GM23248 (cell line): Measurements from ENCODE around the gene ITGB1BP1. TPM values are rescaled to one million over a fixed set of nuclear protein-coding genes. Genes with fewer than 3 reads are reported as not detected.

Experiments
- DNase-seq: peaks from one replicate; pipeline ENCODE4 v3.0.0-alpha.2; 2015
- H2AFZ ChIP-seq: fragments of 200-600 bp; sonication (generic); 2 replicates; pipeline ENCODE4 v1.6.1; 2016; ENCODE audit warnings: antibody characterized with exemption
- H3F3A ChIP-seq: fragments of 200-600 bp; sonication (generic); 2 replicates; pipeline ENCODE4 v1.6.1; 2016; ENCODE audit warnings: mild to moderate bottlenecking, antibody characterized with exemption, mixed run types; ENCODE audit not compliant: insufficient read depth
- H3K27ac ChIP-seq: fragments of 200-600 bp; sonication (generic); 2 replicates; pipeline ENCODE4 v1.5.1; 2016; ENCODE audit warnings: mild to moderate bottlenecking
- H3K27me3 ChIP-seq: fragments of 200-600 bp; sonication (generic); replicated peaks from 2 replicates; pipeline ENCODE4 v1.6.1; 2016; ENCODE audit warnings: mild to moderate bottlenecking; ENCODE audit not compliant: insufficient read depth
- H3K36me3 ChIP-seq: fragments of 200-600 bp; sonication (generic); 2 replicates; pipeline ENCODE4 v1.6.1; 2016; ENCODE audit warnings: low read depth, mild to moderate bottlenecking
- H3K4me1 ChIP-seq: fragments of 200-600 bp; sonication (generic); 2 replicates; pipeline ENCODE4 v1.6.1; 2016; ENCODE audit warnings: mild to moderate bottlenecking; ENCODE audit not compliant: insufficient read depth
- H3K4me2 ChIP-seq: fragments of 200-600 bp; sonication (generic); one replicate; pipeline ENCODE4 v1.6.1; 2016; ENCODE audit warnings: mild to moderate bottlenecking; ENCODE audit not compliant: unreplicated experiment
- H3K4me3 ChIP-seq: fragments of 200-600 bp; sonication (generic); 2 replicates; pipeline ENCODE4 v1.5.1; 2016; ENCODE audit warnings: mild to moderate bottlenecking
- H3K79me2 ChIP-seq: fragments of 200-600 bp; sonication (generic); 2 replicates; pipeline ENCODE4 v1.6.1; 2016; ENCODE audit warnings: mild to moderate bottlenecking; ENCODE audit not compliant: insufficient read depth
- H3K9ac ChIP-seq: fragments of 200-600 bp; sonication (generic); 2 replicates; pipeline ENCODE4 v1.6.1; 2016; ENCODE audit warnings: mild to moderate bottlenecking
- H3K9me2 ChIP-seq: fragments of 200-600 bp; sonication (generic); 2 replicates; pipeline ENCODE4 v1.6.1; 2016; ENCODE audit warnings: mixed run types, mild to moderate bottlenecking, moderate library complexity; ENCODE audit not compliant: insufficient read depth
- H3K9me3 ChIP-seq: fragments of 200-600 bp; sonication (generic); one replicate; pipeline ENCODE4 v1.6.1; 2017; ENCODE audit warnings: low read depth
- H4K20me1 ChIP-seq: fragments of 200-600 bp; sonication (generic); 2 replicates; pipeline ENCODE4 v1.6.0; 2016; ENCODE audit not compliant: insufficient read depth
- EZH2 ChIP-seq: fragments of 200-600 bp; sonication (generic); IDR thresholded peaks from 2 replicates; pipeline ENCODE4 v1.6.1; 2018; ENCODE audit warnings: antibody characterized with exemption, mild to moderate bottlenecking; ENCODE audit not compliant: insufficient read depth, poor library complexity, severe bottlenecking
- EZH2phosphoT487 ChIP-seq: fragments of 200-600 bp; sonication (generic); IDR thresholded peaks from 2 replicates; pipeline ENCODE4 v1.6.1; 2018; ENCODE audit warnings: antibody characterized with exemption, moderate library complexity, mild to moderate bottlenecking, low read depth; ENCODE audit not compliant: insufficient read depth
- WGBS, 2 experiments: methylation state at CpG; one replicate each; pipeline ENCODE4 v1.1.6; 2015 to 2017; ENCODE audit warnings: low lambda C conversion rate in 2 of 2, low coverage in 1 of 2; ENCODE audit errors: missing lambda C conversion rate in 2 of 2; 5-methylcytosine and 5-hydroxymethylcytosine counted together
- in situ Hi-C: fragments of 300-500 bp; cut with MboI; formaldehyde crosslinking; loops from 2 replicates; pipeline ENCODE4 v1.15.0; 2020
- polyA plus RNA-seq: library from polyadenylated mRNA; unstranded; fragments of >200 nt; fragmentation: Nextera tagmentation; extraction: Ambion mirVana; gene quantifications from 2 replicates; pipeline ENCODE4 v1.2.1, GENCODE V29; 2016
- total RNA-seq: library from RNA; depleted of rRNA; stranded (reverse); fragments of >200 nt; shearing (Covaris generic); gene quantifications from 2 replicates; pipeline ENCODE4 v1.2.3, GENCODE V29; 2014

Gene ITGB1BP1
- total and polyA plus RNA-seq, 2 experiments from 2014 or later, result 39.0 to 289 TPM

DNA sequence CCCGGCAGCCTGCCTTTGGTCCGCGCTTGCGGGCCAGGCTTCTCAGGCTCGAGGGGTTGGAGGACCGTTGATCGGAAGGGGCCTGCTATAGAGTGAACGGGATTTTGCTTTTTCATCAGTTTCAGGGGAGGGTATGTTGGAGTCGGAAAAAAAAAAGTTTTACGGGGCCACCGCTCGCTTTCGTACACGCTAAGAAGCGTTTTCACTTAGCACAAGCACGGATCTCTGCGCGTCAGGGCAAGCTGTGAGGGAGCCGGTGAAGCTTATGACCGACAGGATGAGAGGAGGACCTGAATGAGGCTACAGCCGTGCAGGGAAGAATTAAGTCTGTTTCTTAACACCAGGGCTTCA is 569 bp upstream of the ITGB1BP1 start:
- in situ Hi-C loops, result no loop called here
- peaks cover 21% of the 10 kb centered on the region for H3K4me1 ChIP-seq
- H3K36me3 ChIP-seq, result no peaks in the 10 kb centered on the region
- peak overlapping the region; percentile 96 for H3K9ac ChIP-seq
- peak overlapping the region; percentile 98 for H3K4me3 ChIP-seq
- no peaks in the 10 kb centered on the region for H3K9me3 ChIP-seq
- no peaks in the 10 kb centered on the region for H3K27me3 ChIP-seq
- H2AFZ ChIP-seq, result peak overlapping the region; percentile 96
- peak overlapping the region; percentile 93 for H3K4me2 ChIP-seq
- peak; percentile 70 for DNase-seq
- WGBS, 2 experiments, result 0 to 1% methylated on average over 21 of the region's 21 CpGs
- no peaks in the 10 kb centered on the region for H3K9me2 ChIP-seq
- peak overlapping the region; percentile 83 for H3K27ac ChIP-seq
- no peaks in the 10 kb centered on the region for H4K20me1 ChIP-seq
- no peak for TF ChIP-seq EZH2phosphoT487
- no peak for TF ChIP-seq EZH2
- peaks cover 5% of the 10 kb centered on the region; the same call in 1 of the 2 replicates for H3F3A ChIP-seq
- peaks cover 84% of the 10 kb centered on the region for H3K79me2 ChIP-seq

DNA sequence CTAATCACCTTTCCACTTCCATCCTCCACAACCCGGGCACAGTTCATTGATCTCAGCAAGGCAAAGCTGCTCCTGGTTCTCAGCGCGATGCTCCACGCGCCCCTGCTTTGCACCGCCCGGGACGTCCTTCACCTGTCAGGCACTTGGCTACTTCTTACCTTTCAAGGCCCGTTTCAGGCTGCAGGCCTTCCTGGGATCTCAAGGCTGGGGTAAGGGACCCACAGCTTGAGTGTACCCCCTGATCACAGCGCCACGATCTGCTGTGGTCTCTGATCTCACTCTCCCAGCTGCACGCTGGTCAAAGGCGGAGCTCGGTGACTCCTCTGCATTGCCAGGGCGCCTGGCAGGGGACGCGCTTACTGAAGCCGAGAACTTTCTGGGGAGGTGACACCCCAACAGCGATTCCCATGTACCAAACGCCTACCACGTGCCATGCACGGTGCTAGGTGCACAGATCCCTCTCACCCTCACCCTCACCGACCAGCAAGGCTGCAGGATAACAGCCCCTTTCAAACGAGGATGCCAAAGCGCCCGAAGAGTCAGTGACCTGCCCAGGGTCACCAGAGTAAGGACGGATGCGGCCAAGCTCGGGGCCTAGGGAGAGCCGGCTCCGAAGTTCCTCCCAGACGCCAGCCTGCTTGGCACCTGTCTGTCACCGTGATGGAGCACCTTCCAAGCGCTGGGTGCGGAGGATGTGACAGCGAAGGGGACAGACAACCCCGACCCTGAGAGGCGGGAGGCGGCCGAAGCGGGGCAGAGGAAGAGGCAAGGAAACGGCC is 818 bp downstream of the ITGB1BP1 start:
- H3K27me3 ChIP-seq, result no peaks in the 10 kb centered on the region
- in situ Hi-C loops, result no loop called here
- H3K9me3 ChIP-seq, result no peaks in the 10 kb centered on the region

DNA sequence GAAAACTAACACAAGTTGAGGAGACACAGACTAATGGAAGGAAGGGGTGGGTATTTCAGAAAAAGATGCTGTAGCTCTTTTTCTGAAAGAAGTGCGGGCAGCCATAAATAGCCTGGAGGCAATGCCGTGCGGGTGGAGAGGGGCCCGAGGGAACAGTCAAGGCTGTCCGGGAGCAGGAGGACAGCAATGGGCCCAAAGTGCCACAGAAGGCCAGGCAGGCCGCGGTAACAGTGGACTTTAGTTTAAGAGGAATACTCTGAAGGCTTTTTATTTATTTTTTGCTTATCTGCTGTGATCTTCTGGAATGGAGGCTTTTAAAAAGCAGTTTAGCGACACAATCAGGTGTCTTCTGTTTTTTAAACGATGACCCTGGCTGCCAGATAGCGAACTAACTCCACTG is 2.8 kb downstream of the ITGB1BP1 start:
- Histone ChIP-seq H3K9me3 (no peaks in the 10 kb centered on the region), H3K9me2 (no peaks in the 10 kb centered on the region), H3K4me2 (no peak overlapping the region), H3K9ac (no peak overlapping the region), H3K36me3 (no peaks in the 10 kb centered on the region), H2AFZ (no peak overlapping the region), H4K20me1 (no peaks in the 10 kb centered on the region), H3K27me3 (no peaks in the 10 kb centered on the region), H3K4me1 (peaks cover 23% of the 10 kb centered on the region), H3K27ac (no peak overlapping the region), H3K4me3 (no peak overlapping the region), H3K79me2 (peaks cover 96% of the 10 kb centered on the region), H3F3A (no peaks in the 10 kb centered on the region)
- in situ Hi-C loops, result no loop called here
- DNase-seq, result no peak
- 90 to 91% methylated on average over 10 of the region's 10 CpGs for WGBS, 2 experiments
- TF ChIP-seq EZH2phosphoT487 (no peak), EZH2 (no peak)

More for the DNA sequence above, 818 bp downstream of the ITGB1BP1 start:
- H4K20me1 ChIP-seq, result no peaks in the 10 kb centered on the region
- peak overlapping the region; percentile 95 for H3K4me2 ChIP-seq
- peak overlapping the region; percentile 98 for H3K4me3 ChIP-seq
- peak overlapping the region; percentile 83 for H3K27ac ChIP-seq
- H3K4me1 ChIP-seq, result peaks cover 14% of the 10 kb centered on the region
- no peak for TF ChIP-seq EZH2phosphoT487
- TF ChIP-seq EZH2, result no peak
- H3K9me2 ChIP-seq, result no peaks in the 10 kb centered on the region
- H3K9ac ChIP-seq, result peak overlapping the region; percentile 96
- DNase-seq, result peak; percentile 83
- peaks cover 96% of the 10 kb centered on the region for H3K79me2 ChIP-seq
- no peaks in the 10 kb centered on the region for H3K36me3 ChIP-seq
- H2AFZ ChIP-seq, result peak overlapping the region; percentile 96
- WGBS, 2 experiments, result 1 to 2% methylated on average over 41 to 42 of the region's 42 CpGs
- no peaks in the 10 kb centered on the region for H3F3A ChIP-seq

DNA sequence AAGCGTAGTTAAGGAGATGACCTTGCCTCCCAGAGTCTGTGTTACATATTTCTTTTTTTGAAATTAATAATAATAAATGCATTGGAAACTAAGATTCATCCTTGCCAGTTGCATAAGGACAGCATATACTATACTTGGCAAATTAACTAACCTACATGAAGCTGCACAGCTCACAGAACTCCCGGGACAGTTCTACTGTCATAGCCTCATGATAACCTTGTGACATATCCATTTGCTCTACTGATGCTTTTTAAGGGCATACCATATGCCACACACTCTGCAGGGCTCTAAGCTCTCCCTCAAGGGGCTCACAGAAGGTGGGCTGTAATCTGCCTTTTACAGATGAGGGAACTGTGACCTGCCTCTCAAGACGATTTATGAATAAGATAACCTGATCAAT is 3.8 kb downstream of the ITGB1BP1 start:
- H3K9me2 ChIP-seq, result no peaks in the 10 kb centered on the region
- in situ Hi-C loops, result no loop called here
- no peak overlapping the region for H3K9ac ChIP-seq
- no peaks in the 10 kb centered on the region for H3K36me3 ChIP-seq
- no peak overlapping the region for H3K27ac ChIP-seq
- DNase-seq, result no peak
- no peak overlapping the region for H3K4me2 ChIP-seq
- H4K20me1 ChIP-seq, result no peaks in the 10 kb centered on the region
- peaks cover 19% of the 10 kb centered on the region for H3K4me1 ChIP-seq
- peaks cover 96% of the 10 kb centered on the region for H3K79me2 ChIP-seq
- H3K27me3 ChIP-seq, result no peaks in the 10 kb centered on the region
- TF ChIP-seq EZH2phosphoT487 (no peak), EZH2 (no peak)
- H3F3A ChIP-seq, result no peaks in the 10 kb centered on the region
- H3K4me3 ChIP-seq, result no peak overlapping the region
- H2AFZ ChIP-seq, result no peak overlapping the region
- H3K9me3 ChIP-seq, result no peaks in the 10 kb centered on the region
- WGBS, 2 experiments, result 45 to 53% methylated on average over 3 of the region's 3 CpGs
